HepG2 (cell line): ENCODE results near the gene PRKD2. TPM values are rescaled to one million over a fixed set of nuclear protein-coding genes. Genes with fewer than 3 reads are reported as not detected.

ENCODE experiments used
- ATAC-seq: fragments of 200-7000 bp; cut with Tn5 transposase; 3 replicates; pipeline ENCODE4 v1.9.1; 2020; ENCODE audit warnings: mild to moderate bottlenecking, moderate library complexity
- BruUV-seq: library from RNA; stranded (reverse); fragments of 400-500 nt; replicated peaks from 2 replicates; lab custom pipeline; 2021; lab: Mats Ljungman, UMichigan
- CTCF ChIA-PET: fragments of 300-600 bp; formaldehyde crosslinking; extraction: SDS; loops from one replicate; lab custom pipeline; 2021; ENCODE audit warnings: low total read pairs, inconsistent platforms, low intra/inter-chr PET ratio; lab: Yijun Ruan, JAX
- POLR2A ChIA-PET: fragments of 350-600 bp; sonication (Branson Sonifier 250); formaldehyde crosslinking; loops from one replicate; lab custom pipeline; 2020; ENCODE audit warnings: antibody characterized with exemption, inconsistent platforms; lab: Yijun Ruan, JAX
- DNase-seq: peaks from one replicate; pipeline ENCODE4 v3.0.0-alpha.2; 2015; ENCODE audit warnings: low spot score
- FAIRE-seq: peaks from 3 replicates; lab custom pipeline; 2011; peaks lifted over from hg19 to GRCh38; lab: Jason Lieb, UNC
- H2AFZ ChIP-seq: one replicate; pipeline ENCODE4 v1.6.1; 2011; ENCODE audit warnings: low read length, inconsistent platforms
- H3K27ac ChIP-seq: fragments of 300-600 bp; 3 replicates; pipeline ENCODE4 v1.8.0; 2011; ENCODE audit warnings: mixed run types, mild to moderate bottlenecking, mixed read lengths, low read length, inconsistent platforms; ENCODE audit not compliant: insufficient read depth; ENCODE audit errors: extremely low read length
- H3K27me3 ChIP-seq, 2 experiments: fragments of 200-600 bp in 1 of 2; 2 replicates in 1 of 2; 3 replicates in 1 of 2; pipeline versions ENCODE4 v1.6.0 to v1.8.0; 2011; ENCODE audit warnings: low read length in 2 of 2, mild to moderate bottlenecking in 2 of 2, moderate library complexity in 2 of 2, inconsistent platforms in 1 of 2; ENCODE audit not compliant: insufficient read depth in 2 of 2, control insufficient read depth in 1 of 2
- H3K36me3 ChIP-seq, 2 experiments: fragments of 200-600 bp in 1 of 2; replicated peaks in 1 of 2; 2 replicates in 1 of 2; 3 replicates in 1 of 2; pipeline versions ENCODE4 v1.5.1 to v1.8.0; 2011; ENCODE audit warnings: low read length in 2 of 2, inconsistent platforms in 1 of 2; ENCODE audit not compliant: insufficient read depth in 2 of 2, control insufficient read depth in 1 of 2
- H3K4me1 ChIP-seq: 2 replicates; pipeline ENCODE4 v1.5.1; 2012; ENCODE audit warnings: low read length, inconsistent platforms; ENCODE audit not compliant: insufficient read depth
- H3K4me2 ChIP-seq: 2 replicates; pipeline ENCODE4 v1.6.0; 2011; ENCODE audit warnings: low read depth, low read length, inconsistent platforms
- H3K4me3 ChIP-seq, 3 experiments: fragments of 200-600 bp in 1 of 3; sonication (generic), shearing (Covaris generic) in 1 of 3; replicated peaks in 1 of 3; 2 replicates each; pipeline ENCODE4 v1.5.1; 2011 to 2016; ENCODE audit warnings: low read length in 3 of 3, inconsistent platforms in 2 of 3, low read depth in 2 of 3, mild to moderate bottlenecking in 2 of 3, control low read depth in 1 of 3, mixed read lengths in 1 of 3; ENCODE audit not compliant: insufficient read depth in 1 of 3
- H3K79me2 ChIP-seq: one replicate; pipeline ENCODE4 v1.6.1; 2011; ENCODE audit warnings: low read length, inconsistent platforms; ENCODE audit not compliant: insufficient read depth
- H3K9ac ChIP-seq: 2 replicates; pipeline ENCODE4 v1.6.0; 2011; ENCODE audit warnings: mild to moderate bottlenecking, low read depth, low read length, inconsistent platforms; ENCODE audit not compliant: insufficient read depth
- H3K9me3 ChIP-seq: 2 replicates; pipeline ENCODE4 v1.5.1; 2012; ENCODE audit warnings: mild to moderate bottlenecking, low read length
- H4K20me1 ChIP-seq: 2 replicates; pipeline ENCODE4 v1.6.0; 2011; ENCODE audit warnings: inconsistent platforms, mild to moderate bottlenecking, low read length, moderate library complexity; ENCODE audit not compliant: insufficient read depth
- ARNTL ChIP-seq: sonication (generic); formaldehyde crosslinking; IDR thresholded peaks from 2 replicates; pipeline ENCODE4 v1.4.0; 2020; ENCODE audit warnings: mild to moderate bottlenecking, missing genetic modification reagents
- CHD4 ChIP-seq: fragments of 200-600 bp; sonication (generic); IDR thresholded peaks from 2 replicates; pipeline ENCODE4 v1.7.0; 2017; ENCODE audit warnings: mild to moderate bottlenecking, low read length, borderline replicate concordance
- CREB3 ChIP-seq: sonication (generic); formaldehyde crosslinking; IDR thresholded peaks from 2 replicates; pipeline ENCODE4 v1.5.0; 2020; ENCODE audit warnings: missing genetic modification reagents
- GFI1 ChIP-seq: sonication (generic); formaldehyde crosslinking; IDR thresholded peaks from 2 replicates; pipeline ENCODE4 v1.5.0; 2020; ENCODE audit warnings: missing genetic modification reagents, mild to moderate bottlenecking, borderline replicate concordance
- MAX ChIP-seq: IDR thresholded peaks from 2 replicates; pipeline ENCODE4 v1.6.1; 2012; ENCODE audit warnings: inconsistent platforms
- MTA1 ChIP-seq: sonication (generic); formaldehyde crosslinking; IDR thresholded peaks from 2 replicates; pipeline ENCODE4 v1.4.0; 2020; ENCODE audit warnings: missing genetic modification reagents, mild to moderate bottlenecking, borderline replicate concordance
- PATZ1 ChIP-seq: sonication (generic); formaldehyde crosslinking; IDR thresholded peaks from 2 replicates; pipeline ENCODE4 v1.4.0; 2020; ENCODE audit warnings: missing genetic modification reagents
- POGK ChIP-seq: sonication (generic); formaldehyde crosslinking; conservative IDR thresholded peaks from 2 replicates; pipeline ENCODE4 v1.8.0; 2022; ENCODE audit warnings: mild to moderate bottlenecking, moderate library complexity, missing genetic modification reagents
- RARA ChIP-seq: IDR thresholded peaks from 2 replicates; pipeline ENCODE4 v1.6.1; 2016; ENCODE audit warnings: missing genetic modification reagents, missing compliant biosample characterization
- RARG ChIP-seq: sonication (generic); formaldehyde crosslinking; IDR thresholded peaks from 2 replicates; pipeline ENCODE4 v1.4.0; 2020; ENCODE audit warnings: low read depth, mild to moderate bottlenecking, missing genetic modification reagents
- SMYD3 ChIP-seq: sonication (generic); formaldehyde crosslinking; IDR thresholded peaks from 2 replicates; pipeline ENCODE4 v1.8.1; 2023; ENCODE audit warnings: mild to moderate bottlenecking, missing genetic modification reagents
- TCF12 ChIP-seq, 2 experiments: fragments of 450-650 bp in 1 of 2; sonication (generic) in 1 of 2; formaldehyde crosslinking in 1 of 2; IDR thresholded peaks; 2 replicates each; pipeline versions ENCODE4 v1.6.1 to v1.8.0; 2017 to 2022; ENCODE audit warnings: antibody characterized with exemption in 1 of 2, mild to moderate bottlenecking in 1 of 2, missing genetic modification reagents in 1 of 2, moderate library complexity in 1 of 2
- ZBTB33 ChIP-seq: sonication (generic); formaldehyde crosslinking; IDR thresholded peaks from 2 replicates; pipeline ENCODE4 v1.4.0; 2020; ENCODE audit warnings: missing genetic modification reagents
- ZKSCAN8 ChIP-seq: IDR thresholded peaks from 2 replicates; pipeline ENCODE4 v1.6.1; 2016; ENCODE audit warnings: borderline replicate concordance, missing genetic modification reagents, missing compliant biosample characterization
- ZNF816 ChIP-seq: sonication (generic); formaldehyde crosslinking; IDR thresholded peaks from 2 replicates; pipeline ENCODE4 v1.8.0; 2022; ENCODE audit warnings: missing genetic modification reagents, mild to moderate bottlenecking, borderline replicate concordance
- ZSCAN25 ChIP-seq: sonication (generic); formaldehyde crosslinking; IDR thresholded peaks from 2 replicates; pipeline ENCODE4 v1.8.0; 2022; ENCODE audit warnings: mild to moderate bottlenecking, missing genetic modification reagents
- WGBS: methylation state at CpG from one replicate; pipeline ENCODE4 v1.1.6; 2017; ENCODE audit warnings: low lambda C conversion rate; 5-methylcytosine and 5-hydroxymethylcytosine counted together
- in situ Hi-C: cut with HindIII; loops from 2 replicates; pipeline ENCODE4 v1.10.0; 2017; ENCODE audit warnings: low pct_unique_long_range_greater_than_20kb; ENCODE audit not compliant: extremely low pct_ligation_motif_present
- intact Hi-C: fragments of 100-400 bp; cut with micrococcal nuclease; formaldehyde crosslinking; loops from one replicate; pipeline ENCODE4 v1.10.0; 2022; ENCODE audit not compliant: unreplicated experiment
- polyA plus RNA-seq, 8 experiments: library from polyadenylated mRNA; depleted of rRNA in 3 of 8; stranded (reverse) in 7 of 8; unstranded in 1 of 8; fragments of >200 nt; fragmentation: Illumina TruSeq in 4 of 8; extraction: Trizol in 4 of 8; gene quantifications; 2 replicates each; pipeline versions ENCODE4 v1.2.1 to v1.2.3, GENCODE V29; 2011 to 2016; ENCODE audit warnings: low read depth in 4 of 8, missing spikeins in 1 of 8, mixed read lengths in 1 of 8; ENCODE audit not compliant: insufficient read depth in 1 of 8
- total RNA-seq, 5 experiments: library from RNA; depleted of rRNA; stranded (reverse); fragments of >200 nt; fragmentation: Illumina TruSeq; extraction: Trizol; gene quantifications; 2 replicates each; pipeline ENCODE4 v1.2.3, GENCODE V29; 2016; ENCODE audit warnings: low read depth in 1 of 5

Gene PRKD2
- total and polyA plus RNA-seq, 2 of the 13 experiments (the other 11 are each of a cell fraction or from before 2014, with no cell fraction given) = 6.7 to 7.3 TPM

GRCh38 chr19:46721269-46722003 lies 4.5 kb upstream of the PRKD2 start:
- intact Hi-C loops (no loop called here), in situ Hi-C loops (no loop called here)
- Histone ChIP-seq H3K27ac (peak overlapping the region; percentile 22), H3K4me1 (peaks cover 19% of the 10 kb centered on the region), H3K4me3 (no peak overlapping the region), H3K79me2 (peaks cover 3% of the 10 kb centered on the region), H3K9ac (no peak overlapping the region), H3K27me3 (no peaks in the 10 kb centered on the region; a peak in 1 of 5 replicates), H4K20me1 (no peaks in the 10 kb centered on the region), H3K9me3 (no peaks in the 10 kb centered on the region), H2AFZ (no peak overlapping the region), H3K36me3 (peaks cover 27 to 48% of the 10 kb centered on the region in 2 experiments), H3K4me2 (no peak overlapping the region)
- ChIA-PET CTCF (interaction anchor here (0.7 kb wide), 1 partner anchor 17 kb away, joined by 4 read pairs; no protein-coding TSS in a partner anchor), POLR2A (no interaction called here)
- FAIRE-seq (no peak), DNase-seq (peak; percentile 50), ATAC-seq (peak; percentile 69)
- no TSS peak for BruUV-seq
- 84% methylated on average over 7 of the region's 16 CpGs for WGBS
- TF ChIP-seq CREB3 (CRISPR knock-in tag) (no peak), MTA1 (CRISPR knock-in tag) (peak; percentile 28; the same call in 1 of the 2 replicates), ZKSCAN8 (CRISPR knock-in tag) (no peak), RARG (CRISPR knock-in tag) (no peak), RARA (CRISPR knock-in tag) (no peak), GFI1 (CRISPR knock-in tag) (no peak), ZBTB33 (peak; percentile 98), POGK (CRISPR knock-in tag) (no peak), PATZ1 (peak; percentile 76), TCF12 (IDR thresholded peaks at IDR 0.05) (no peak), TCF12 (CRISPR knock-in tag; IDR thresholded peaks at IDR 0.05) (no peak), ARNTL (CRISPR knock-in tag) (no peak), ZSCAN25 (no peak), CHD4 (no peak), ZNF816 (CRISPR knock-in tag) (no peak), MAX (no peak), SMYD3 (no peak)
